OCI-LY7 (cell line): ENCODE measurements around the gene GRK5. TPM values are rescaled to one million over a fixed set of nuclear protein-coding genes. Genes with fewer than 3 reads are reported as not detected.

Source experiments
- BruUV-seq: library from RNA; stranded (reverse); fragments of 400-500 nt; replicated peaks from 2 replicates; lab custom pipeline; 2021; lab: Mats Ljungman, UMichigan
- CTCF ChIA-PET: fragments of 300-600 bp; sonication (Branson Sonifier 250); formaldehyde crosslinking; loops from one replicate; lab custom pipeline; 2022; ENCODE audit warnings: antibody characterized with exemption; ENCODE audit not compliant: unreplicated experiment; lab: Charles Lee
- POLR2A ChIA-PET: fragments of 300-600 bp; sonication (Branson Sonifier 250); formaldehyde crosslinking; loops from one replicate; lab custom pipeline; 2022; ENCODE audit warnings: antibody characterized with exemption; lab: Charles Lee
- DNase-seq: peaks from one replicate; pipeline ENCODE4 v3.0.0-alpha.2; 2015; ENCODE audit warnings: low spot score
- H2AFZ ChIP-seq: fragments of 200-600 bp; sonication (generic), shearing (Covaris generic); 2 replicates; pipeline ENCODE4 v1.6.1; 2014; ENCODE audit warnings: mild to moderate bottlenecking, antibody characterized with exemption, low read length, moderate library complexity
- H3K27ac ChIP-seq: fragments of 200-600 bp; sonication (generic); 2 replicates; pipeline ENCODE4 v1.5.1; 2014; ENCODE audit warnings: mixed run types, low read depth, mild to moderate bottlenecking, moderate library complexity, low read length, inconsistent platforms; ENCODE audit not compliant: poor library complexity, severe bottlenecking
- H3K36me3 ChIP-seq: fragments of 200-600 bp; sonication (generic); 2 replicates; pipeline ENCODE4 v1.6.1; 2014; ENCODE audit warnings: mild to moderate bottlenecking, antibody characterized with exemption, low read length, moderate library complexity, mixed read lengths; ENCODE audit not compliant: insufficient read depth
- H3K4me1 ChIP-seq: fragments of 200-600 bp; sonication (generic); 2 replicates; pipeline ENCODE4 v1.5.1; 2014; ENCODE audit warnings: mild to moderate bottlenecking, low read length; ENCODE audit not compliant: insufficient read depth, poor library complexity, severe bottlenecking
- H3K4me2 ChIP-seq: fragments of 200-600 bp; sonication (generic); 2 replicates; pipeline ENCODE4 v1.6.1; 2014; ENCODE audit warnings: mild to moderate bottlenecking, low read length
- H3K4me3 ChIP-seq: fragments of 200-600 bp; sonication (generic); 2 replicates; pipeline ENCODE4 v1.5.1; 2014; ENCODE audit warnings: mild to moderate bottlenecking, low read depth, low read length; ENCODE audit not compliant: poor library complexity, severe bottlenecking
- H3K79me2 ChIP-seq: fragments of 200-600 bp; sonication (generic); 2 replicates; pipeline ENCODE4 v1.6.1; 2016; ENCODE audit warnings: low read depth, mild to moderate bottlenecking, low read length, moderate library complexity, mixed read lengths; ENCODE audit not compliant: insufficient read depth
- H3K9me2 ChIP-seq: fragments of 200-600 bp; sonication (generic); 2 replicates; pipeline ENCODE4 v1.6.1; 2016; ENCODE audit warnings: mild to moderate bottlenecking, low read length, mixed read lengths; ENCODE audit not compliant: insufficient read depth
- H3K9me3 ChIP-seq: fragments of 200-600 bp; sonication (generic); 2 replicates; pipeline ENCODE4 v1.6.1; 2014; ENCODE audit warnings: mild to moderate bottlenecking, mixed run types, low read length, mixed read lengths
- H4K20me1 ChIP-seq: fragments of 200-600 bp; sonication (generic); 2 replicates; pipeline ENCODE4 v1.6.1; 2014; ENCODE audit warnings: mild to moderate bottlenecking, antibody characterized with exemption, low read length, moderate library complexity, mixed read lengths; ENCODE audit not compliant: insufficient read depth
- EZH2phosphoT487 ChIP-seq: fragments of 200-600 bp; sonication (generic); IDR thresholded peaks from 2 replicates; pipeline ENCODE4 v1.6.1; 2018; ENCODE audit warnings: low read depth, borderline replicate concordance, mild to moderate bottlenecking, mixed run types, antibody characterized with exemption, low read length, moderate library complexity, mixed read lengths
- intact Hi-C: fragments of 100-400 bp; cut with micrococcal nuclease; formaldehyde crosslinking; loops from one replicate; pipeline ENCODE4 v1.10.0; 2022; ENCODE audit not compliant: unreplicated experiment
- total RNA-seq, 2 experiments: library from RNA; depleted of rRNA in 1 of 2; stranded (reverse); fragments of >200 nt in 1 of 2; shearing (Covaris generic) in 1 of 2; gene quantifications; 2 replicates each; pipeline ENCODE4 v1.2.3, GENCODE V29; 2014 to 2022
- TF ChIP-seq, protein P1 (sequence below): fragments of 200-600 bp; sonication (generic); conservative IDR thresholded peaks from 2 replicates; pipeline ENCODE4 v1.5.1; 2014; ENCODE audit warnings: mild to moderate bottlenecking, antibody characterized with exemption, low read length, moderate library complexity, mixed read lengths

Gene GRK5
- total RNA-seq, 2 experiments from 2014 or later = 4.7 to 10.2 TPM

DNA sequence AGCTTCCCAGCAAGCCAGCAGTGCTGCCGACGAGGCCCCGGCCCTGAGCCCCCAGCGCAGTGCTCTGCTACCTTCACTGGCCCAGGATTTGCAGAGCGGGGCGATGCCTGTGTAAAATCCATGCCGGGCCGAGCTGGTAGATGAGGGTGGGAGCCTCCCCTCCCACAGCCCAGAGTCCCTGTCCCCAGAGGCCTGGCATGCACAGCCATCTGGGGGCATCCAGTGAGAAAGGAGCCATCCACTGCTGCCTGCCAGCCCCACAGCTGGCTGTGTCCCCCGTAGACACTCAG is 218.5 kb downstream of the GRK5 start:
- Histone ChIP-seq H3K36me3 (peaks cover 13% of the 10 kb centered on the region), H3K4me3 (no peak overlapping the region), H3K4me2 (peak overlapping the region; percentile 23; the same call in 1 of the 2 replicates), H2AFZ (no peak overlapping the region), H3K4me1 (peaks cover 14% of the 10 kb centered on the region), H4K20me1 (no peaks in the 10 kb centered on the region), H3K9me2 (no peaks in the 10 kb centered on the region), H3K79me2 (no peaks in the 10 kb centered on the region), H3K9me3 (no peaks in the 10 kb centered on the region), H3K27ac (no peak overlapping the region)
- ChIA-PET CTCF (interaction anchor here (0.6 to 1.0 kb wide), 4 partner anchors 18 to 507 kb away, joined by 3 to 13 read pairs (median 5); no protein-coding TSS in a partner anchor), POLR2A (no interaction called here)
- no TSS peak for BruUV-seq
- no peak for DNase-seq
- intact Hi-C loops = no loop called here
- TF ChIP-seq EZH2phosphoT487 = no peak
- TF ChIP-seq, protein P1, sequence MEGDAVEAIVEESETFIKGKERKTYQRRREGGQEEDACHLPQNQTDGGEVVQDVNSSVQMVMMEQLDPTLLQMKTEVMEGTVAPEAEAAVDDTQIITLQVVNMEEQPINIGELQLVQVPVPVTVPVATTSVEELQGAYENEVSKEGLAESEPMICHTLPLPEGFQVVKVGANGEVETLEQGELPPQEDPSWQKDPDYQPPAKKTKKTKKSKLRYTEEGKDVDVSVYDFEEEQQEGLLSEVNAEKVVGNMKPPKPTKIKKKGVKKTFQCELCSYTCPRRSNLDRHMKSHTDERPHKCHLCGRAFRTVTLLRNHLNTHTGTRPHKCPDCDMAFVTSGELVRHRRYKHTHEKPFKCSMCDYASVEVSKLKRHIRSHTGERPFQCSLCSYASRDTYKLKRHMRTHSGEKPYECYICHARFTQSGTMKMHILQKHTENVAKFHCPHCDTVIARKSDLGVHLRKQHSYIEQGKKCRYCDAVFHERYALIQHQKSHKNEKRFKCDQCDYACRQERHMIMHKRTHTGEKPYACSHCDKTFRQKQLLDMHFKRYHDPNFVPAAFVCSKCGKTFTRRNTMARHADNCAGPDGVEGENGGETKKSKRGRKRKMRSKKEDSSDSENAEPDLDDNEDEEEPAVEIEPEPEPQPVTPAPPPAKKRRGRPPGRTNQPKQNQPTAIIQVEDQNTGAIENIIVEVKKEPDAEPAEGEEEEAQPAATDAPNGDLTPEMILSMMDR = no peak

- Histone ChIP-seq H2AFZ (no peak overlapping the region), H3K79me2 (no peaks in the 10 kb centered on the region), H3K4me2 (no peak overlapping the region), H3K9me2 (no peaks in the 10 kb centered on the region), H3K9me3 (no peaks in the 10 kb centered on the region), H3K27ac (no peak overlapping the region), H3K4me3 (no peak overlapping the region), H3K36me3 (peaks cover 13% of the 10 kb centered on the region), H4K20me1 (no peaks in the 10 kb centered on the region), H3K4me1 (peaks cover 14% of the 10 kb centered on the region)
- POLR2A ChIA-PET = no interaction called here
- TF ChIP-seq, protein P1 = no peak
- TF ChIP-seq EZH2phosphoT487 = no peak
- DNase-seq = no peak
- intact Hi-C loops = no loop called here
- CTCF ChIA-PET = no interaction called here
- no TSS peak for BruUV-seq
These were observed 219.3 kb downstream of the GRK5 start for GRCh38 chr10:119426699-119427098.

- no peak for DNase-seq
- POLR2A ChIA-PET = no interaction called here
- no peaks in the 10 kb centered on the region for H3K9me2 ChIP-seq
- H3K36me3 ChIP-seq = peaks cover 13% of the 10 kb centered on the region
- H3K27ac ChIP-seq = no peak overlapping the region
- no peaks in the 10 kb centered on the region for H4K20me1 ChIP-seq
- H3K4me1 ChIP-seq = peaks cover 14% of the 10 kb centered on the region
- H3K4me3 ChIP-seq = no peak overlapping the region
- CTCF ChIA-PET = no interaction called here
- no peaks in the 10 kb centered on the region for H3K79me2 ChIP-seq
- no peak overlapping the region for H2AFZ ChIP-seq
- H3K4me2 ChIP-seq = no peak overlapping the region
- no TSS peak for BruUV-seq
- TF ChIP-seq, protein P1 = no peak
- no peak for TF ChIP-seq EZH2phosphoT487
- H3K9me3 ChIP-seq = no peaks in the 10 kb centered on the region
- intact Hi-C loops = no loop called here
These were observed 220.0 kb downstream of the GRK5 start for GRCh38 chr10:119427263-119427864.
